MM.1S (cell line): ENCODE data around the gene ECHDC3.

Experiments
- CTCF ChIP-seq: fragments of 300-600 bp; sonication (generic); IDR thresholded peaks from 2 replicates; pipeline ENCODE4 v1.5.1; 2016; ENCODE audit warnings: antibody characterized with exemption, low read length, mixed read lengths
- EZH2 ChIP-seq: fragments of 300-600 bp; sonication (generic); optimal IDR thresholded peaks from 2 replicates; pipeline ENCODE3; 2017; ENCODE audit warnings: low read depth, mild to moderate bottlenecking, antibody characterized with exemption, low read length, mixed read lengths

DNA sequence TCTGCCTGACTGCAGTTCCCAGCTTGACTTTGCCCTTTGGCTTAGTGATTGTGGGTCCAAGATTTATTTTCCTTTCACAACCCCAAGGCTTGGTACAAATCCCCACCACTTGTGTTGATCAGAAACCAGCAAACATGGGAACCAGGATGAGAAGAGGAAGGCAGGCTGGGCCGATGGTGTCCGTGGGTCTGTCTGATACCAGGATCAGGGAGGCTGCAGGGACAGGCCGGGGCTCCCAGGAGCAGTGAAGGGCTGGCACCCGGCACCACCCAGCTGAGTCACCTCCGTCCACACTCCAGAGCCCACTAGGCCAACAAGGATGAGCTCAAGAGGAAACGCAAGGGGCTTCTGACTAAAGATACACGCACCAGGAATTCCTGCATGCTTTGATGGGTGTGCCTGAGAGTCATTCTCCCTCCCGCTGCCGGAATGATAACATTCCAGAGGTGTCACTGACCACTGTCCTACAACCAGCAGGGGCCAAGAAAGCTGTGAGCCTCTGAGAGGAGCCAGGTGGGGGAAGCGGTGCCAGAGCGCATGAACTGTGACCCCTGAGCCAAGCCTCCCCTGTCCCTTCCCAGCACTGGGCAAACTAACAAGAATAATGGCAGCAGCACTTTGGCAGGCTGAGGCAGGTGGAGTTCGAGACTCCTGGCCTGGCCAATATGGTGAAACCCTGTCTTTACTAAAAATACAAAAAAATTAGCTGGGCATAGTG, 51.7 kb downstream of the ECHDC3 start:
- no peak for TF ChIP-seq EZH2
- no peak for TF ChIP-seq CTCF
